ENCODE results near the gene SPSB4. TPM values are rescaled to one million over a fixed set of nuclear protein-coding genes. Genes with fewer than 3 reads are reported as not detected.

Gene SPSB4
- total and polyA plus RNA-seq, 10 of the 15 experiments (the other 5 are each of a cell fraction or from before 2014, with no cell fraction given) = not detected

GRCh38 chr3:141152801-141153678 is 101.9 kb downstream of the SPSB4 start (continued):
- TF ChIP-seq REST (IDR thresholded peaks at IDR 0.05; ENCODE audit: low read depth, low read length) = no peak
- TF ChIP-seq ATF7 (IDR thresholded peaks at IDR 0.05; ENCODE audit: low read depth) = no peak
- no peak for TF ChIP-seq GABPA (IDR thresholded peaks at IDR 0.05; ENCODE audit: low read depth)
- no peak for TF ChIP-seq HDAC6 (IDR thresholded peaks at IDR 0.05; ENCODE audit: unreplicated experiment)
- no peak for TF ChIP-seq RFX5 (IDR thresholded peaks at IDR 0.05; ENCODE audit: low read depth, low read length)

- Histone ChIP-seq H3K36me3 (ENCODE audit: control insufficient read depth in 2 of 2, insufficient read depth in 2 of 2, low read length in 1 of 2) (no peaks in the 10 kb centered on the region), H2AFZ (ENCODE audit: control insufficient read depth, low read depth, low read length) (no peak overlapping the region), H3K9me3 (replicated peaks; ENCODE audit: control insufficient read depth, insufficient read depth, low read length) (no peaks in the 10 kb centered on the region), H3K4me3 (no peak overlapping the region), H3K79me2 (ENCODE audit: control insufficient read depth, insufficient read depth, low read length) (no peaks in the 10 kb centered on the region), H3K27me3 (replicated peaks in 1 of 2; ENCODE audit: control insufficient read depth in 2 of 2, insufficient read depth in 2 of 2, low read length in 1 of 2) (no peaks in the 10 kb centered on the region; a peak in 1 of 4 replicates), H3K9ac (ENCODE audit: control insufficient read depth, insufficient read depth, low read length) (no peak overlapping the region), H3K4me1 (ENCODE audit: control insufficient read depth, insufficient read depth, low read length) (no peaks in the 10 kb centered on the region), H3K4me2 (ENCODE audit: control insufficient read depth, insufficient read depth) (no peak overlapping the region), H4K20me1 (ENCODE audit: control insufficient read depth, insufficient read depth) (no peaks in the 10 kb centered on the region), H3K27ac (ENCODE audit: control insufficient read depth, insufficient read depth) (no peak overlapping the region)
- no peak for DNase-seq (ENCODE audit: low read depth, low spot score)
- 8% methylated on average over 1 of the region's 1 CpG for WGBS (ENCODE audit: insufficient coverage, insufficient replicate concordance, low lambda C conversion rate, missing lambda C conversion rate)
- ChIA-PET RAD21 (ENCODE audit: unreplicated experiment) (no interaction called here), POLR2A (no interaction called here), CTCF (interaction anchor here (0.6 to 1.1 kb wide), 2 partner anchors 32 to 892 kb away, joined by 3 read pairs; no protein-coding TSS in a partner anchor), SMC1A (ENCODE audit: uncharacterized antibody, unreplicated experiment) (interaction anchor here (1.1 kb wide), 1 partner anchor 1727 kb away, joined by 3 read pairs; no protein-coding TSS in a partner anchor)
- FAIRE-seq = no peak
- no peak for ATAC-seq
- in situ Hi-C loops (cut with MboI) = no loop called here
- no TSS peak for BruUV-seq (replicated peaks)
- intact Hi-C loops (cut with micrococcal nuclease; ENCODE audit: unreplicated experiment) = no loop called here
- TF ChIP-seq FOXK2 (IDR thresholded peaks at IDR 0.05) (no peak), HDAC2 (IDR thresholded peaks at IDR 0.05) (no peak), YY1 (IDR thresholded peaks at IDR 0.05; ENCODE audit: low read depth, low read length) (no peak), SREBF2 (IDR thresholded peaks at IDR 0.05; ENCODE audit: low read length) (no peak), BMI1 (IDR thresholded peaks at IDR 0.05; ENCODE audit: borderline replicate concordance) (no peak), ZNF217 (IDR thresholded peaks at IDR 0.05) (no peak), SMARCA5 (IDR thresholded peaks at IDR 0.05) (no peak), HDGF (IDR thresholded peaks at IDR 0.05) (no peak), WRNIP1 (IDR thresholded peaks at IDR 0.05; ENCODE audit: borderline replicate concordance, low read depth, low read length) (no peak), NFYA (IDR thresholded peaks at IDR 0.05; ENCODE audit: borderline replicate concordance, low read depth, low read length) (no peak), ZNF592 (IDR thresholded peaks at IDR 0.05) (no peak), SP1 (IDR thresholded peaks at IDR 0.05; ENCODE audit: low read depth, low read length) (no peak), CHD1 (IDR thresholded peaks at IDR 0.05; ENCODE audit: low read depth, low read length) (no peak)
Observed at GRCh38 chr3:141153679-141153966, 102.5 kb downstream of the SPSB4 start.

All from GM12878 (cell line).